T47D (cell line): Measurements from ENCODE around the gene DOCK9.
"Not testable (repeated sequence)": the region's sequence is repeated elsewhere in the genome, so short reads cannot be mapped to it uniquely, and the experiment has no call there.

ENCODE experiments used
- DNase-seq, 2 experiments: peaks; one replicate each; pipeline versions ENCODE4 v3.0.0 to v3.0.0-alpha.2; 2011 to 2012; ENCODE audit warnings: low read depth in 1 of 2, low spot score in 1 of 2
- JUND ChIP-seq: IDR thresholded peaks from 2 replicates; pipeline ENCODE4 v1.6.1; 2012; ENCODE audit warnings: low read depth
- in situ Hi-C: cut with HindIII; loops from 2 replicates; pipeline ENCODE4 v1.10.0; 2016; ENCODE audit warnings: low sequenced_read_pairs, low pct_unique_long_range_greater_than_20kb

The DOCK9 gene

DNA sequence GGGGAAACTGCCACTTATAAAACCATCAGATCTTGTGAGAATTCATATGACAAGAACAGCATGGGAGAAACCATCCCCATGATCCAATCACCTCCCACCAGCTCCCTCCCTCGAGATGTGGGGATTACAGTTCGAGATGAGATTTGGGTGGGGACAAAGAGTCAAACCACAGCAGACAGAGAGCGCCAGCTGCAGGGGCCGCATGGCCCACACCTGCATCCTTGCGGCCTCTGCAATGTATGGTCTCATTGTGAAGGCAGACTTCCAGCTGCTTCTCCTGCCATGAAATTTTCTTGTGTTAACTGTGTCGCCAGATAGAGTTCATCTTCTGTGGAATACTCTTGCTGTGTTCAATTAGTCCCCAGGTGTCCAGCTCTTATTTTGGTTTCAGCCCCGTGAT is 208.1 kb downstream of the DOCK9 start:
- in situ Hi-C loops: no loop called here

DNA sequence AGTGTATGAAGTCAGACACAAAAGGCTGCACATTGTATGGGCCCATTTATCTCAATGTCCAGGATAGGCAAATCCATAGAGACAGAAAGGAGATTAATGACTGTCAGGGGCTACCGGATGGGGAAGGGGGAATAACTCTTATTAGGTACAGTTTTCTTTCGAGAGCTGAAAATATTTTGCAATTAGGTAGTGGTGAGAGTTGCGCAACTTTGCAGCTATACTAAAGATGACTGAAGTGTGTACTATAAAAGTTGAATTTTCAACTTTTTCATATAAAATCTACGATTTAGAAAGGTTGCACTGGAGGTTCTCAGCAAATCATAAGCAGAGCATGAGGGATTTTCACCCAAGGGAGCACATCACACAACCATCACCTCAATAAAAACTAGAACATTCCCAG is 209.3 kb downstream of the DOCK9 start:
- in situ Hi-C loops: no loop called here
- DNase-seq: no peak
- no peak for TF ChIP-seq JUND

More for the DNA sequence above, 208.1 kb downstream of the DOCK9 start:
- DNase-seq: no peak
- TF ChIP-seq JUND: no peak

DNA sequence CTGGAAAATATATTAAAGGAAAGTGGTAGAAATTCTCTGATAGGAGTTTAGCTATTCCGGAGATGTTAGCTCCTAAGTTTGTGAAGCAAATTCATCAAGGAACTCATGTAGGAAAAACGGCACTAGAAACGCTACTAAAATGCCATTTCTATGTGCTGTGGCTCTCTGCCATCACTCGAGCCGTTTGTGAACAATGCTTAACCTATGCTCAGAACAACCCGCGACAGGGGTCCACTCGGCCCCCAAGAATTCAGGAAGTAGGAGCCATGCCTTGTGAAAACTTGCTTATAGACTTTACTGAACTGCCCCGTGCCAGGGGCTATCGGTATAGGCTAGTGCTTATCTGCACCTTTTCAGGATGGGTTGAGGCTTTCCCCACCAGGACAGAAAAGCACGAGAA is 211.2 kb downstream of the DOCK9 start:
- in situ Hi-C loops: no loop called here
- TF ChIP-seq JUND: no peak
- no peak for DNase-seq

DNA sequence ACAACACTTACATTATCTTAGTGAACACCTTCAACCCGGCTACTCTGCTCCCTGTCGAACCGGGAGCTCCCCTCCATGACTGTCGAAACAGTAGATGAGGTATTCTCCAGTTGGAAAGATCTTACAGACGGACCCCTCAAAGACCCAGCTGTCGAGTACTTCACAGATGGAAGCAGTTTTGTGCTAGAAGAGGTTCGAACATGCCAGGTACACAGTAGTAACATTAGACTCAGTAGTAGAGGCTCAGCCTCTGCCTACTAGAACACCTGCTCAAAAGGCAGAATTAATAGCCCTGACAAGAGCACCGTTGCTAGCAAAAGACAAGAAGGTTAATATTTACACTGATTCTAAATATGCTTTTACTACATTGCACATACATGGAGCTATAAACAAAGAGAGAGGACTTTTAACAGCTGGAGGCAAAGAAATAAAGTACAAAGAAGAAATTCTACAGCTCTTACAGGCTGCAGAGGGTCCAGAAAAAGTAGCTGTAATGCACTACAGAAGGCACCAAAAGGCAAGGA is 211.8 kb downstream of the DOCK9 start:
- in situ Hi-C loops: no loop called here
- no peak for DNase-seq
- no peak for TF ChIP-seq JUND

DNA sequence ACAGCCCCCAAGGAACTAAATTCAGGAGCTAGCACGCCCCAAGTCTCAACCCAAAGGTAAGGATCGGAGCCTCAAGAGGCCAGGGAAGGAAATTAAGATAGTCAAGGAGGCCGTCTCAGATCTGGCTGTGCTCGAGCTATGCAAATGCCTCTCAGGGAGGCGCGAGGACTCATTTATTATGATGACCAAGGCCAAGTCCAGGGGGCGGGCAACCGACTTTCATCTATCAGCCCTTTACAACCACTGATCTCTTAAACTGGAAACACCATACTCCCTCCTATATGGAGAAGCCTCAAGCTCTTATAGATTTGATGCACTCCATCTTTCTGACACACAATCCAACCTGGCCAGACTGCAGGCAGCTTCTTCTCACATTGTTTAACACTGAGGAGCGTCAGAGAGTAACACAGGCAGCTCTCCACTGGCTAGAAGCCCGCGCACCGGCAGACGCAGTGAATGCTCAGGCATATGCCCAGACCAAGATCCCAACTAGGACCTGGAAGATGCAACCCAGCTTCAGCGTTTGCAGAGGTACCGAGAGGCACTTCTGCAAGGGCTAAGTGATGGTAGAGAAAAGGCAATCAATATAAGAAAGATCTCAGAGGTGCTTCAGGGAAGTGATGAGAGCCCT is 215.8 kb downstream of the DOCK9 start:
- no peak for DNase-seq
- no peak for TF ChIP-seq JUND
- in situ Hi-C loops: no loop called here

DNA sequence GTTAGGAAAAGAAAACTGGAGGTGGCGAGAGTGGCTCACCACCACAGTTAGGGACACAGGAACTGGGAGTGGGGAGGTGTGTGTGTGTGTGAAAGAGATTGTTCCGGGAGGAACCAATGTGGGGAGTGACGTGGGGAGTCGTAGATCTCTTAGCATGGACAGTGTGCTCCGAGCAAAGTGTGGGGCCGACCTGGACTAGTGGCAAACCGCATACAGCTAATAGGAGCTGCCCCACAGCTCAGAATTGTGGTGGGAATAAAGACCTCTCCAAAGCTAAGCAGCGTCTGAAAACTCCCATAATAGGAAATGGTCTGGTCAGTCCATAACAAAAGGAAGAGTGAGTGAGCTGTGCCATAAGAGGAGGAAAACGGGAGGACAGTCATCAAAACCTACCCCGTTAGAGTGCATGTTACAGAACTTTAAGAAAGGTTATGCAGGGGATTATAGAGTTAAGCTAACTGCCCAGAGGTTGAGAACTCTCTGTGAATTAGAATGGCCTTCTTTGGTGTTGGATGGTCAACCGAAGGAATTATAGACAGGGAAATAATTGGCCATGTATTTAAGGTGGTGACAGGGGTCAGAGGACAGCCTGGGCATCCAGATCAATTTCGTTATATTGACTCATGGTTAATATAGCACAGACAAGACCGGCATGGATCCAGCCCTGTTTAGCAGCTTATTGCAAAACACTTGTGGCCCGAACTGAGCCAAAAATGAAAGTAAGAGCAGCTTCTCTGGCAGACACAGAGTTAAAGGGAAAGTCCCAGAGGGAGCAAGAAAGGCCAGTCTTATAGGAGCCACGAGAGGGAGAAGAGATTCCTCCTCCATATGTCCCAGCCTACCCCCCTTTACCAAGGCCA is 216.5 kb downstream of the DOCK9 start:
- peak in 1 of 2 experiments; percentile 45 for DNase-seq
- no peak for TF ChIP-seq JUND
- in situ Hi-C loops: no loop called here

DNA sequence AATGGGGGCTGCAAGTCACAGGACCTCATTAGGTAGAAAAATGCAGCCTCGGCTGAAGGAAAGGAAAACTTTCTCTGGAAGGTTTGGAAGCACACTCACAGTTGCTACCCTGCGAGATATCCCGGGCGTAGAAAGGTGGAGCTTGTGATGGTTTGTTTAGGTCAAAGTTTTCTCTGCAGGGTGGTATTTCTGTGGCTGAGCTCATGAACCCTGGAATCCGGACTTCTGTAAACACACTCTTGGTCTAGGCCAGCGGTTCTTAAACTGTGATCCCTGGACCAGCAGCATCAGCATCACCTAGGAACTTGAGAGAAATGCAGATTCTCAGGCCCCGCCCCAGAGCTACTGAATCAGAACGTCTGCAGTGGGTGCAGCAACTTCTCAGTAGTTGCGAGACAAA is 222.1 kb downstream of the DOCK9 start:
- no peak for DNase-seq
- no peak for TF ChIP-seq JUND
- in situ Hi-C loops: no loop called here

DNA sequence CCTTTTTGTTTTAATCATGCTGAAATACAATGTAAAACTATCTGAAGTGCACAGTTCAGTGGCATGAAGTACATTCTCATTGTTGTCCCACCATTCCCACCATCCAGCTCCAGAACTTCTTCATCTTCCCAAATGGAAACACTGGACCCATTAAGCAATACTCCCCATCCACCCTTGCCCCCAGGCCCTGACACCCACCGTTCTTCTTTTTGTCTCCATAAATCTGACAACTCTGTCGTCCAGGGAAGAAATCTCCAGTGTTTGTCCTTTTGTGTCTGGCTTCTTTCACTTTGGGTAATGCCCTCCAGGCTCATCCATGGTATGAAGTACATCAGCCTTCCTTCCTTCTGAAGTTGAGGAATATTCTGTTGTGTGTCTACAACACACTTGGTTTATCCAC is 222.7 kb downstream of the DOCK9 start:
- TF ChIP-seq JUND: no peak
- DNase-seq: no peak
- in situ Hi-C loops: no loop called here

DNA sequence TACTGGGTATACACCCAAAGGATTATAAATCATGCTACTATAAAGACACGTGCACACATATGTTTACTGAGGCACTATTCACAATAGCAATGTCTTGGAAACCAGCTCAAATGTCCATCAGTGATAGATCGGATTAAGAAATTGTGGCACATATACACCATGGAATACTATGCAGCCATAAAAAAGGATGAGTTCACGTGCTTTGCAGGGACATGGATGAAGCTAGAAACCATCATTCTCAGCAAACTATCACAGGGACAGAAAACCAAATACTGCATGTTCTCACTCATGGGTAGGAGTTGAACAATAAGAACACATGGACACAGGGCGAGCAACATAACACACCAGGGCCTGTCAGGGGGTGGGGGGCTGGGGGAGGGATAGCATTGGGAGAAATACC is 223.4 kb downstream of the DOCK9 start:
- in situ Hi-C loops, DNase-seq: not testable (repeated sequence)

DNA sequence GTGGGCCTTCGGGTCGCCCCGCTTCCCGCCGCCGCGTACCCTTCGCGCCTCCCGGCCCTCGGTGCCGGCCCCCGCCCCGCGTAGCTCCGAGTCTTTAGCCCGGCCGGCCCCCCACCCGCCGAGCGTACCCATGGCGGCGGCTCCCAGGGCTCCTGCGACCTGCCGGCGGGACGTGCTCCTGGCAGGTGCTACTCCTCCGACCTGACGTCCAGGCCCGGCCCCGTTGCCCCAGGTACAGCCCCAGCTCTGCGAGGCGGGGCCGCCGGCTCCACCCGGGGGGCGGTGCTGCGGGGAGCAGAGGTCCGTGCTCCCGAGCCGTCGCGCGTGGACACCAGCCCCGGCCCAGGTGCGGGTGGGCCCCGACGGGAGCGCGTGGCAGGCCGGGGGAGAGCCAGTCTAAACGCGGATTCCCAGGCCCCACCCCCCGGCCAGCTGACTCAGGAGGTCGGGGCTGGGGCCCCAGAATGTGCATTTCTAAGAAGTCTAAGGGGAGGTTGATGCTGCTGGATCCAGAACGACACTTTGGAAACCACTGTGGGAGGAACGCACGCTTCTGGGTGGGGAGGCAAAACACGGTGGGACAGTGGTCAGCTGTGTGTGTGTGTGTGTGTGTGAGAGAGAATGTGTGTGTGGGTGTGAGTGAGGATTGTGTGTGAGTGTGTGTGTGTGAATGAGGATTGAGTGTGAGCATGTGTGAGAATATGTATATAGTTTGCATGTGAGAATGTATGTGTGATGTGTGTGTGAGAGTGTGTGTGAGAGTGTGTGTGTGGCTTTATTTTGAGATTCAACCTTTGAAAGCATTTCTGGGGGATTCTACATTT is 225.2 kb downstream of the DOCK9 start, which contains the start of gene SLC15A1:
Gene SLC15A1 (minus strand): TSS at position 206 of the 824 bp plus-strand sequence. CDS start 74 bp downstream, at position 132.
- DNase-seq: no peak
- in situ Hi-C loops: no loop called here
- no peak for TF ChIP-seq JUND

DNA sequence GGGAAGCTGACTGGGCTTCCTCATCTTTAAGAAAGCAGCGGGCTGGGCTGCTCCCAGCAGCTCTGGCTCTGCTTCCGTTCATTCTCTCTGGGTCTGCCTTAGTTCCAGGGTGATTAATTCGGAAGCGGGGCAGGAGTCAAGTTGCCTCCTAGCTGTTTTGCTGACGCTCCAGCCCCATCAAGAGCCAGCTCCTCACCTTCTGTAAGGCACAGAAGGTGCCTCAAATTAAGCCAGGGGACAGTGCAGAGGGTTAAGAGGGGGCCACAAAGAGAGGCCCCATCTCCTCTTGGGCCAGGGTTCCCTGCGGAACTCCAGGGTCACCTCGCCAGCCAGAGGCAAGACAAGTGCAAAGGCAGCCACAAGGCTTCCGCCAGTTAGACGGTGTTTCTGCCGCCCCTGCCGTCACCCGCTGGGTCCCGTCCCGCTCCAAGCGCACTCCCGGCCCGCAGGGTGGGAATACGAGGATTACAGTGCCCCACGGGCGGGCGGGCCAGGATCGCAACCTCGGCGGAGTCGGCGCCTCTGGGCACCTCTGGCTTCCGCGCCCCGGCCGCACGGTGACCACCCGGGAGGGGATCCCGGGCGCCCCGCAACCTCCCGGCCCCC is 225.9 kb downstream of the DOCK9 start:
- in situ Hi-C loops: no loop called here
- no peak for TF ChIP-seq JUND
- DNase-seq: no peak

DNA sequence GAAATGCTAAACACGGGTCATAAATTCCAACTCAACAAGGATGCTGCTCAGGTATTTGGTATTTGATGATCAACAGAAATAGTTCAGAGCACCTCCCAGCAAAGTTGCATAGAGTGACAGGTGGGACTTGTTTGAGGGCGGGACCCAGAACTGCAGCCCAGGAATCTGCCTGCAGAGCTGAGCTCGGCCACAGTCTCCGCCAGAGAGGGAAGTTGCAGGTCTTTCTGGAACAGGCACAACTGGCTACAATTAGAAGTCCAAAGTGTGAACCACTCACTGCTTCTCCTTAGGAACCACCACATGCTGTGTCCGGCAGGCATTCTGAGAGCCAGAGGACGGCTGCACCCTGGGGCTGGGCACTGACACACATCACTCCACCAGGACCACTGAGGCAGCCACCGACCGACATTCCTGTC is 226.5 kb downstream of the DOCK9 start:
- no peak for TF ChIP-seq JUND
- in situ Hi-C loops: no loop called here
- peak; percentile 32 to 51 for DNase-seq

DNA sequence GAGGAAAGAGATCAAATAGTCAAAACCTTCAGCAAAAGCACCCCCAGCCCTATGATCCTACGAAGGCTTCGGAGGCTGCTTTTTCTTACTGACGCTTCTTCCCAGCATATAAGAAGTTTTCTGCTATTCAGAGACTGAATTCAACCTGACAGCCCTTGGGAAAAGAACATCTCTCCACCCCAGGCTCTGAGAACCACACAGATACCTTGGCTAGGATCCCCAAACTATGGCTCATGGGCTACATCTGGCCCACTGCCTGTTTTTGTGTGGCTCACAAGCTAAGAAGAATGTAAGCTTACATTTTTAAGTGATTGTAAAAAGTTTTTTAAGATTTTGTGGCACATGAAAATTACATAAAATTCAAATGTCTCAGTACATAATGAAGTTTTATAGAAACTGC is 228.4 kb downstream of the DOCK9 start:
- no peak for DNase-seq
- in situ Hi-C loops: no loop called here
- no peak for TF ChIP-seq JUND
